ENCODE results near the gene HOXD9. TPM values are rescaled to one million over a fixed set of nuclear protein-coding genes. Genes with fewer than 3 reads are reported as not detected.

HOXD9 gene
- total RNA-seq, 1 experiment from 2014 or later = 4.4 TPM

DNA sequence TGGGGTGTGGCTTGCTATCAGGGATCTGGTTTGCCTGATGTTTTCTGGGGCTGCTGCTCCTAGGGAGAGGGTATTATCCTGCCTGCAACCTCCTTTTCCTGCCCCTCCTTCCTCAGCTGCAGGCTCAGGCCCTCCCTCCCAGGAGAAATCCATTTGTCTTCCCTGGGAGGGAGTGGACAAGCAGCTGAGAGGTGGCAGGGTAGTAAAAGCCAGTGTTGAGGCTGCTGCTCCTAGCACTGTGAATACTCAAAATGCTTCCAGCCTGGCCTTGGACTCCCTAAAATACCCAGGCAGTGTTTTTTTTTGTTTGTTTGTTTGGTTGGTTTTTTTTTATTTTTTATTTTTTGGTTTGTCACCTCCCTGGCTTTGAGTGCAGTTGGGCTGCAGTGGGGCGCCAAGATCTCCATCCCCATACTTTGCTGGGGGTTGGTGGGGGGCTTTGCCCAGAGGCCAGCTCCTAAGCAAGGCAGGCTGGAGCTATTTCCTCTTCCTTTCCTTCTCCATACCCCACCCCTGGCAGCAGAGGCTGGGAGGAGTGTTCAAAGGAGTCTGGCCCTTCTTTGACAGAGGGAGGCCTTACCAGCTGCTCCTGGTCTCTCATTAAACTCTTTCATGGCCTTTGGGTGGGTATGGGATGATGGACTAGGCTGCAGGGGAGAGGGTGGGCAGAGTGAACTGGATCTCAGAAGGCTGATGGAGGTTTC lies 48.2 kb downstream of the HOXD9 start:
- no peak overlapping the region for H3K27ac ChIP-seq

DNA sequence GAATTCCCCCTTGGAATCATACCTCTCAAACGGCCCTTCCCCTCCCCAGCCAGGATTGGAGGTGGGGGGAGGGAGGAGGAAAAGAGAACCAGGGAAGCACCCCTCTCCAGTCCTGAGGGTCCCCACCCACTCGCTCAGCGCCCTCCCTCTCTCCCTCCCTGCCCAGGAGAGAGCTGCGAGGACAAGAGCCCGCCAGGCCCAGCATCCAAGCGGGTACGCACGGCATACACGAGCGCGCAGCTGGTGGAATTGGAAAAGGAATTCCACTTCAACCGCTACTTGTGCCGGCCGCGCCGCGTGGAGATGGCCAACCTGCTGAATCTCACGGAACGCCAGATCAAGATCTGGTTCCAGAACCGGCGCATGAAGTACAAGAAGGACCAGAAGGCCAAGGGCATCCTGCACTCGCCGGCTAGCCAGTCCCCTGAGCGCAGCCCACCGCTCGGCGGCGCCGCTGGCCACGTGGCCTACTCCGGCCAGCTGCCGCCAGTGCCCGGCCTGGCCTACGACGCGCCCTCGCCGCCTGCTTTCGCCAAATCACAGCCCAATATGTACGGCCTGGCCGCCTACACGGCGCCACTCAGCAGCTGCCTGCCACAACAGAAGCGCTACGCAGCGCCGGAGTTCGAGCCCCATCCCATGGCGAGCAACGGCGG lies 49.0 kb downstream of the HOXD9 start:
- Histone ChIP-seq H3K27ac (no peak overlapping the region), H3K9me3 (replicated peaks) (no peaks in the 10 kb centered on the region), H3K36me3 (no peaks in the 10 kb centered on the region), H3K4me3 (no peak overlapping the region), H3K27me3 (no peaks in the 10 kb centered on the region), H3K4me1 (no peaks in the 10 kb centered on the region)
- no peak for DNase-seq

More for the DNA sequence above, 48.2 kb downstream of the HOXD9 start:
- Histone ChIP-seq H3K9me3 (replicated peaks) (no peaks in the 10 kb centered on the region), H3K4me3 (no peak overlapping the region), H3K27me3 (0 out of 2 replicates have a peak, but pooled peaks cover 4% of the 10 kb centered on the region), H3K36me3 (no peaks in the 10 kb centered on the region), H3K4me1 (no peaks in the 10 kb centered on the region)
- no peak for DNase-seq

DNA sequence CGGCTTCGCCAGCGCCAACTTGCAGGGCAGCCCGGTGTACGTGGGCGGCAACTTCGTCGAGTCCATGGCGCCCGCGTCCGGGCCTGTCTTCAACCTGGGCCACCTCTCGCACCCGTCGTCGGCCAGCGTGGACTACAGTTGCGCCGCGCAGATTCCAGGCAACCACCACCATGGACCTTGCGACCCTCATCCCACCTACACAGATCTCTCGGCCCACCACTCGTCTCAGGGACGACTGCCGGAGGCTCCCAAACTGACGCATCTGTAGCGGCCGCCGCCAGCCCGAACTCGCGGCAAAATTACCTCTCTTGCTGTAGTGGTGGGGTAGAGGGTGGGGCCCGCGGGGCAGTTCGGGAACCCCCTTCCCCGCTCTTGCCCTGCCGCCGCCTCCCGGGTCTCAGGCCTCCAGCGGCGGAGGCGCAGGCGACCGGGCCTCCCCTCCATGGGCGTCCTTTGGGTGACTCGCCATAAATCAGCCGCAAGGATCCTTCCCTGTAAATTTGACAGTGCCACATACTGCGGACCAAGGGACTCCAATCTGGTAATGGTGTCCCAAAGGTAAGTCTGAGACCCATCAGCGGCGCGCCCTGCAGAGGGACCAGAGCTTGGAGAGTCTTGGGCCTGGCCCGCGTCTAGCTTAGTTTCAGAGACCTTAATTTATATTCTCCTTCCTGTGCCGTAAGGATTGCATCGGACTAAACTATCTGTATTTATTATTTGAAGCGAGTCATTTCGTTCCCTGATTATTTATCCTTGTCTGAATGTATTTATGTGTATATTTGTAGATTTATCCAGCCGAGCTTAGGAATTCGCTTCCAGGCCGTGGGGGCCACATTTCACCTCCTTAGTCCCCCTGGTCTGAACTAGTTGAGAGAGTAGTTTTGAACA lies 49.7 kb downstream of the HOXD9 start:
- no peak for DNase-seq
- Histone ChIP-seq H3K27ac (no peak overlapping the region), H3K4me3 (no peak overlapping the region), H3K4me1 (no peaks in the 10 kb centered on the region), H3K36me3 (no peaks in the 10 kb centered on the region), H3K27me3 (no peaks in the 10 kb centered on the region), H3K9me3 (replicated peaks) (no peaks in the 10 kb centered on the region)

DNA sequence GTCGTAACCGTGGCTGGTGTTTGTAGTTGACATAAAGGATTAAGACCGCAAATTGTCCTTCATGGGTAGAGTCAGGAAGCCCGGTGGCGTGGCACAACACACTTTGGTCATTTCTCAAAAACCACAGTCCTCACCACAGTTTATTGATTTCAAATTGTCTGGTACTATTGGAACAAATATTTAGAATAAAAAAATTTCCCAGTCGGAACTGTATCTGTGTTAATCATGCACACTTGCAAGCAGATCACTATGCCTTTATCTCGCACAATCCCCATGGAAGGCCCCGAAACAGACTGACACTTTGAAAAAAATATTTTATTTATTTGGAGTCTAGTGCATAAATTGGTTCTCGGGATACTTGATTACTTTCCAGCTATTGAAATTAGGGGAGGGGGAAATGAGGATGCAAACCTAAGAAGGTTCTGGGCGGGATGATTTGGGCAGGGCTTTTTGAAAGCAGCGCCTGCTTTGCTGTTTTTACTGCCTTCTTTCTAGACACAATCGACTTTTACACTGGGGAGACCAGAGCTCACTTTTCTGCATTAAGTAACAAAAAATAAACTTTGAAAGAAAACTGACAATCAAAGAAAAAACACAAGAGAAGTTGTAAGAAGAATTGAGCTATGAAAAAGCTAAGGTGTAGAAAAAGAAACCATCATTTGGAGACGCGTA lies 50.5 kb downstream of the HOXD9 start:
- H3K4me1 ChIP-seq = no peaks in the 10 kb centered on the region
- H3K36me3 ChIP-seq = no peaks in the 10 kb centered on the region
- H3K27ac ChIP-seq = no peak overlapping the region
- no peak overlapping the region for H3K4me3 ChIP-seq
- H3K9me3 ChIP-seq (replicated peaks) = no peaks in the 10 kb centered on the region
- no peak for DNase-seq
- no peaks in the 10 kb centered on the region for H3K27me3 ChIP-seq

DNA sequence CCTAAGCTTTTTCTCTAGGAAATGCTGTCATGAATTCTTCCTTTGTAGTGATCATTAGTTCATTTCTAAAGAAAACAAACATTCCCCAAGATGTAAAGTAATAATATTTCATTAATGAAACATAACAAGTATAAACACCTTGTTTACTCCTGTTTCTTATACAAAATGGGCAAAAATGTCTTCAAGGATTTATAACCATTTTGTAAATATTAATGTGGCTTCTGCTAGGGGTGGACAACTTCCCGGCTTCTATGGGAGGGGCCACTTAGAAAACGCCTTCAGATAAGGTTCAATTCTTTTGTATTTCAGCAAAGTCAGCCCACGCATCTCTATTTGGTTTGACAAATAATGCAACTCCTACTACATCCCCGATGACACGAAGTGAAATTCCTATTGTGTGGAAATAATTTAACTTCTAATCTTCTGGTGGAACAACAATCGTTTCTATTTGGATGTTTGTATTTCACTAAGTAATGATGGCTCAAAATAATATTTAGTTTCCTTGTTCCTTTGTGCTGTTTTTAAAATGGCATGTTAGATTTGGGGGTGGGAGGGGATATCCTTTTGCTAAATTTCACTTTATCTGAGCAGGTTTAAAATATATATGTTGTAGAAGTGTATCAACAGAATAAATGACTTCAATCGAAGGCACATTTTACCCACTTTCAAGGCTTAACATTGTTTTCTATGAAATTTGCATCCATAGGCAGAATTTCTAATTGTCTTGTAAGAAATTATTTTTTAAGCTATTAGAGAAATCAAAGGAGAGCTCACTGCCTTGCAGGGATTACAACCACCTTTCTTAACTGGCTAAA lies 51.3 kb downstream of the HOXD9 start:
- Histone ChIP-seq H3K27me3 (no peaks in the 10 kb centered on the region), H3K27ac (no peak overlapping the region), H3K36me3 (no peaks in the 10 kb centered on the region), H3K9me3 (replicated peaks) (no peaks in the 10 kb centered on the region), H3K4me3 (no peak overlapping the region), H3K4me1 (no peaks in the 10 kb centered on the region)
- no peak for DNase-seq

DNA sequence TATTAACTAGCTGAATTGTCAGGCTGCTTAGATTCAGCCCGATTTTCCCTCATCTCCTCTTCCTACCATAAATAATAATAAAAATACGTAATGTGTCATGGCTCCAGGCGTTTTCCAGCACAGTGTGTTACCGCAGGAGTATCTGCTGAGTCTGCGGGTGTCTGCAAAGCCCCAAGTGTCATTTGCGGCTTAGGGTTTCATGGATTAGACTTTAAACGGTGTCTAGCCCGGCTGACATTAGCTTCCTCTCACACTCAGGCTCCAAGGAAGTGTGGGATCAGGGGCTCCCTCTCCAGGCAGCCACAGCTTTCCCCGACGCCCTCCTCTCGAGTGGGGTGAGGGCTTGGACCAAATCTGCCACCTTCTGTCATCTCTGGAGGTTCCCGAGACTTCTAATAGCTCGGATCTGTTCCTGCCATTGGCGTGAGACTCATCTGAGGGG lies 51.9 kb downstream of the HOXD9 start:
- H3K27me3 ChIP-seq = no peaks in the 10 kb centered on the region
- DNase-seq = peak in 1 of 2 experiments; percentile 44
- H3K27ac ChIP-seq = no peak overlapping the region
- no peaks in the 10 kb centered on the region for H3K36me3 ChIP-seq
- no peak overlapping the region for H3K4me3 ChIP-seq
- no peaks in the 10 kb centered on the region for H3K9me3 ChIP-seq (replicated peaks)
- H3K4me1 ChIP-seq = no peaks in the 10 kb centered on the region

Other genes starting within 250 kb of the HOXD9 start
- gene LNPK, start 120.5 kb upstream of the HOXD9 start, total RNA-seq (2014; rRNA removed; shearing (Covaris generic)) = 29.4 and 29.5 TPM in 2 replicates
- gene EVX2, start 38.8 kb upstream of the HOXD9 start, total RNA-seq (2014; rRNA removed; shearing (Covaris generic)) = not detected in 2 replicates
- gene HOXD13, start 30.0 kb upstream of the HOXD9 start, total RNA-seq (2014; rRNA removed; shearing (Covaris generic)) = 11.0 and 13.6 TPM in 2 replicates
- 0.10 TPM in 1 of 2 replicates, not detected in the other for gene HOXD12, start 22.9 kb upstream of the HOXD9 start, total RNA-seq (2014; rRNA removed; shearing (Covaris generic))
- 3.1 and 3.7 TPM in 2 replicates for gene HOXD11, start 15.4 kb upstream of the HOXD9 start, total RNA-seq (2014; rRNA removed; shearing (Covaris generic))
- 1.3 and 2.2 TPM in 2 replicates for gene HOXD10, start 5.9 kb upstream of the HOXD9 start, total RNA-seq (2014; rRNA removed; shearing (Covaris generic))
- gene HOXD8, start 7.0 kb downstream of the HOXD9 start, total RNA-seq (2014; rRNA removed; shearing (Covaris generic)) = 8.6 and 9.9 TPM in 2 replicates
- gene HOXD4, start 28.8 kb downstream of the HOXD9 start, total RNA-seq (2014; rRNA removed; shearing (Covaris generic)) = not detected in 2 replicates
- not detected in 2 replicates for gene HOXD3, start 34.6 kb downstream of the HOXD9 start, total RNA-seq (2014; rRNA removed; shearing (Covaris generic))
- 0.06 TPM in 1 of 2 replicates, not detected in the other for gene HOXD1, start 65.9 kb downstream of the HOXD9 start, total RNA-seq (2014; rRNA removed; shearing (Covaris generic))
- gene MTX2, start 146.7 kb downstream of the HOXD9 start, total RNA-seq (2014; rRNA removed; shearing (Covaris generic)) = 38.0 and 39.3 TPM in 2 replicates

Measured in SJCRH30 (cell line).